ENCODE results near the gene BTBD2. TPM values are rescaled to one million over a fixed set of nuclear protein-coding genes. Genes with fewer than 3 reads are reported as not detected.
A peak's percentile ranks its signal among the peaks of the same experiment; 100 is the strongest.

The BTBD2 gene
- polyA plus RNA-seq, 1 donor (not counting 4 experiments of a cell fraction or from before 2014, with no cell fraction given), result 22.3 TPM

DNA sequence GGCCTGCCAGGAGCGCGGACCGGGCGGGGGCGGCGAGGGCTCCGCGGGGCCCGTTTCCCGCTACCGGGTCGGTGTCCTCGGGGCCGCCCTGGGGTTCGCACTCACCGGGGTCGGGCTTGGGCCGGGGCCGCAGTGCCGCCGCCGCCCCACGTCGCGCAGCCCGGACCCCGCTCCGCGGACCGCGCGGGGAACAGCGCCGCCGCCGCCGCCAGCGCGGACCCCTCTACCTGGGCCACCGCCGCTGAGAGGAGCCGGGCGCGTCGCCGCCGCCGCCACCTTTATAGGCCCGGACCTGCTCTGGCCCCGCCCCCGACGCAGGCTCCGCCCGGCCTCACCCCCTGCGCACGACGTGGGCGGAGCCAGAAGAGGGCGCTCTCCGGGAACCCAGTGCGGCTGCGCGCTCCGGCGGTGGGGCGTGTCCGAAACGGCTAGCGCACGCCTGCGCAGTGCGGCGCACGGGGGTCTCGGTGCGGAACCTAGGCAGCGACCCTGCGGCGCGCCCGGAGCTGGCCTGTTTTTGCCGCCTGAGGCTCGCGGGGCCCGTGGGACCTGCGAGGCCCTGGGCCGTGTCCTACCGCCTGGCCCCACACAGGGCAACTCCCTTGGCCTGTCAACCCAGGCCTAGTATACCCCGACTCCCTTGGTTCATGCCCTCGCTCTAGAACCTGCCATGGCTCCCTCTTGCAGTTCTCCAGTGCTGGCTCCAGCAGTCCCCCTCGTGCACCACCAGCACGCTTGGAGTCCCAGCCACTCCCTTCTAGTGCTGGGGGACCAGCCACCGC lies 35.7 kb upstream of the BTBD2 start, which contains the start of gene MKNK2:
Gene MKNK2 (minus strand): TSS at position 254 of the 782 bp plus-strand sequence. CDS start 393 bp downstream, outside the sequence.
- peak within 1 kb of the TSS; percentile 85 for H3K9ac ChIP-seq (ENCODE audit: control insufficient read depth, extremely low read depth, insufficient read depth, low read length)
- H3K9me1 ChIP-seq (ENCODE audit: control insufficient read depth, extremely low read depth, insufficient read depth, low read length), result peaks cover 3% of the 10 kb centered on the region
- H2AFZ ChIP-seq (ENCODE audit: control insufficient read depth, low read length), result peak within 1 kb of the TSS; percentile 28
- H3K4me3 ChIP-seq (ENCODE audit: control insufficient read depth in 2 of 3, extremely low read depth in 1 of 3, insufficient read depth in 2 of 3, low read depth in 1 of 3, low read length in 3 of 3), result peak within 1 kb of the TSS; percentile 86 to 88 (median 88)
- peak within 1 kb of the TSS; percentile 79 for H3K27ac ChIP-seq (ENCODE audit: control insufficient read depth, insufficient read depth, low read length)
- no peak for FAIRE-seq
- H4K20me1 ChIP-seq (ENCODE audit: control insufficient read depth, extremely low read depth, insufficient read depth, low read length), result peaks cover 18% of the 10 kb centered on the region
- DNase-seq (ENCODE audit: low read depth, low spot score), result no peak
- TF ChIP-seq, protein P1, sequence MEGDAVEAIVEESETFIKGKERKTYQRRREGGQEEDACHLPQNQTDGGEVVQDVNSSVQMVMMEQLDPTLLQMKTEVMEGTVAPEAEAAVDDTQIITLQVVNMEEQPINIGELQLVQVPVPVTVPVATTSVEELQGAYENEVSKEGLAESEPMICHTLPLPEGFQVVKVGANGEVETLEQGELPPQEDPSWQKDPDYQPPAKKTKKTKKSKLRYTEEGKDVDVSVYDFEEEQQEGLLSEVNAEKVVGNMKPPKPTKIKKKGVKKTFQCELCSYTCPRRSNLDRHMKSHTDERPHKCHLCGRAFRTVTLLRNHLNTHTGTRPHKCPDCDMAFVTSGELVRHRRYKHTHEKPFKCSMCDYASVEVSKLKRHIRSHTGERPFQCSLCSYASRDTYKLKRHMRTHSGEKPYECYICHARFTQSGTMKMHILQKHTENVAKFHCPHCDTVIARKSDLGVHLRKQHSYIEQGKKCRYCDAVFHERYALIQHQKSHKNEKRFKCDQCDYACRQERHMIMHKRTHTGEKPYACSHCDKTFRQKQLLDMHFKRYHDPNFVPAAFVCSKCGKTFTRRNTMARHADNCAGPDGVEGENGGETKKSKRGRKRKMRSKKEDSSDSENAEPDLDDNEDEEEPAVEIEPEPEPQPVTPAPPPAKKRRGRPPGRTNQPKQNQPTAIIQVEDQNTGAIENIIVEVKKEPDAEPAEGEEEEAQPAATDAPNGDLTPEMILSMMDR (optimal IDR thresholded peaks at IDR 0.05 in 1 of 3, IDR thresholded peaks at IDR 0.05 in 1 of 3, conservative IDR thresholded peaks at IDR 0.05 in 1 of 3; ENCODE audit: extremely low read depth in 1 of 3, insufficient read depth in 2 of 3, low read length in 3 of 3), result peak; percentile 32 to 65 (median 60)
- TF ChIP-seq EZH2 (IDR thresholded peaks at IDR 0.05; ENCODE audit: low read length), result no peak
- H3K4me2 ChIP-seq (ENCODE audit: control insufficient read depth, extremely low read depth, insufficient read depth, low read depth, low read length), result peak within 1 kb of the TSS; percentile 95
- peaks cover 53% of the 10 kb centered on the region for H3K4me1 ChIP-seq (ENCODE audit: control insufficient read depth, extremely low read depth, insufficient read depth, low read length)
- H3K79me2 ChIP-seq (ENCODE audit: control insufficient read depth, insufficient read depth, low read length), result peaks cover 34% of the 10 kb centered on the region
- dilution Hi-C loops (cut with MboI; ENCODE audit: extremely low pct_ligation_motif_present, low sequenced_read_pairs), result no loop called here
- no peaks in the 10 kb centered on the region for H3K27me3 ChIP-seq (ENCODE audit: control insufficient read depth, extremely low read depth, insufficient read depth, low read length)
- H3K36me3 ChIP-seq (ENCODE audit: control insufficient read depth in 2 of 2, extremely low read depth in 1 of 2, insufficient read depth in 2 of 2, low read length in 2 of 2), result peaks cover 10 to 14% of the 10 kb centered on the region in 2 experiments
- no peaks in the 10 kb centered on the region for H3K9me3 ChIP-seq (ENCODE audit: control insufficient read depth, low read depth, low read length)

DNA sequence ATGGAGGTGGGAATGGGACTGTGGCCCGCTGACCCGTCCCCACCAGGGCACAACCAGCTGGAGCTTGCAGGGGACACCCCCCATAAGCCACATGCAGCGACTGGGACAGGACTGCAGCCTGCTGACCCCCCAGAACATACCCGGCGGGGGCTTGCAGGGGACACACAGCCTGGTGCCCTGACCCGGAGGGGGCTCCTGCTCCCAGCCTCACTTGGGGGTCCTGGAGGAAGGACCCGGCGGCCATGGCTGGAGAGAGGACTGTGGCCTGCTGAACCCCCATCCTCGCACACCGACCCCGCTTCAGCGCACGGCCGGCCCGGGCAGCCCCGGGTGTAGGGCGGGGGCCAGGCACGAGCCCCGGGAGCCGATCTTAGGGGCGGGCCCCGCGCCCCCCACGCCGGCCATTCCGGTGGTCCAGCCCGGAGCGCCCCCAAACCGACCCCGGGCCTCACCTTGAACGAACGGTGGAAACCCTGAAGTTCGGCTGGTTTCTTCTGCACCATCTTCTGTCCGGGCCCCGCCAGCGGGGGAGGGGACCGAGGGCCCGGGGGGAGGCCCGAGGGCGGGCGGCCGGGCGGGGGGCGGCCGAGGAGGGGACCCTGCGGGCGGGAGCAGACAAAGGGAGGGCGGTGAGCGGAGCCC lies 35.0 kb upstream of the BTBD2 start:
- dilution Hi-C loops (cut with MboI; ENCODE audit: extremely low pct_ligation_motif_present, low sequenced_read_pairs), result no loop called here
- peaks cover 34% of the 10 kb centered on the region for H3K79me2 ChIP-seq (ENCODE audit: control insufficient read depth, insufficient read depth, low read length)
- FAIRE-seq, result no peak

More for the DNA sequence above, 35.0 kb upstream of the BTBD2 start:
- peaks cover 12 to 19% of the 10 kb centered on the region in 2 experiments for H3K36me3 ChIP-seq (ENCODE audit: control insufficient read depth in 2 of 2, extremely low read depth in 1 of 2, insufficient read depth in 2 of 2, low read length in 2 of 2)
- peaks cover 46% of the 10 kb centered on the region for H3K4me1 ChIP-seq (ENCODE audit: control insufficient read depth, extremely low read depth, insufficient read depth, low read length)
- peak overlapping the region; percentile 95 for H3K4me2 ChIP-seq (ENCODE audit: control insufficient read depth, extremely low read depth, insufficient read depth, low read depth, low read length)
- TF ChIP-seq EZH2 (IDR thresholded peaks at IDR 0.05; ENCODE audit: low read length), result no peak
- TF ChIP-seq, protein P1 (optimal IDR thresholded peaks at IDR 0.05 in 1 of 3, IDR thresholded peaks at IDR 0.05 in 1 of 3, conservative IDR thresholded peaks at IDR 0.05 in 1 of 3; ENCODE audit: extremely low read depth in 1 of 3, insufficient read depth in 2 of 3, low read length in 3 of 3), result no peak
- H3K4me3 ChIP-seq (ENCODE audit: control insufficient read depth in 2 of 3, extremely low read depth in 1 of 3, insufficient read depth in 2 of 3, low read depth in 1 of 3, low read length in 3 of 3), result peak overlapping the region; percentile 86 to 88 (median 88)
- H3K27me3 ChIP-seq (ENCODE audit: control insufficient read depth, extremely low read depth, insufficient read depth, low read length), result no peaks in the 10 kb centered on the region
- peak overlapping the region; percentile 85 for H3K9ac ChIP-seq (ENCODE audit: control insufficient read depth, extremely low read depth, insufficient read depth, low read length)
- no peaks in the 10 kb centered on the region for H3K9me3 ChIP-seq (ENCODE audit: control insufficient read depth, low read depth, low read length)
- H2AFZ ChIP-seq (ENCODE audit: control insufficient read depth, low read length), result no peak overlapping the region
- peak overlapping the region; percentile 58 for H3K27ac ChIP-seq (ENCODE audit: control insufficient read depth, insufficient read depth, low read length)
- no peak for DNase-seq (ENCODE audit: low read depth, low spot score)
- H3K9me1 ChIP-seq (ENCODE audit: control insufficient read depth, extremely low read depth, insufficient read depth, low read length), result peaks cover 3% of the 10 kb centered on the region
- peaks cover 21% of the 10 kb centered on the region for H4K20me1 ChIP-seq (ENCODE audit: control insufficient read depth, extremely low read depth, insufficient read depth, low read length)
